Lower leg skin (tissue), 4 donors: ENCODE measurements around the gene ST3GAL4. TPM values are rescaled to one million over a fixed set of nuclear protein-coding genes. Genes with fewer than 3 reads are reported as not detected.
A peak's percentile ranks its signal among the peaks of the same experiment; 100 is the strongest.

ENCODE experiments used
- DNase-seq, 2 donors: peaks; one replicate each; pipeline ENCODE4 v3.0.0-alpha.2; 2019; ENCODE audit warnings: low spot score in 2 of 2
- H3K4me3 ChIP-seq: fragments of 200-600 bp; sonication (generic); 2 replicates; pipeline ENCODE4 v1.5.1; 2017; ENCODE audit warnings: mild to moderate bottlenecking, low read depth; ENCODE audit not compliant: poor library complexity, severe bottlenecking
- CTCF ChIP-seq, 3 donors: fragments of 450-650 bp; IDR thresholded peaks; one replicate each; pipeline ENCODE4 v1.5.1; 2016; ENCODE audit warnings: antibody characterized with exemption in 3 of 3, mild to moderate bottlenecking in 3 of 3, moderate library complexity in 2 of 3
- POLR2A ChIP-seq, 2 donors: fragments of 450-650 bp; IDR thresholded peaks; one replicate each; pipeline ENCODE4 v1.6.1; 2016 to 2017; ENCODE audit warnings: antibody characterized with exemption in 2 of 2, mild to moderate bottlenecking in 1 of 2, moderate library complexity in 1 of 2
- WGBS, 2 donors: methylation state at CpG; one replicate each; pipeline ENCODE4 v1.1.5; 2018; 5-methylcytosine and 5-hydroxymethylcytosine counted together
- intact Hi-C: fragments of 100-400 bp; cut with DNase I; formaldehyde crosslinking; loops from one replicate; pipeline ENCODE4 v1.15.0; 2023; ENCODE audit warnings: low total_unique reads
- total RNA-seq, 4 donors: library from RNA; depleted of rRNA; stranded (reverse); fragments of >200 nt; gene quantifications; one replicate each; pipeline ENCODE4 v1.1.0, GENCODE V29; 2016

ST3GAL4 gene
- total RNA-seq, 4 donors from 2014 or later: 12.6 to 27.0 (median 17.1) TPM

GRCh38 chr11:126317756-126318573 lies 37.5 kb upstream of the ST3GAL4 start:
- WGBS, 2 donors: 12 to 15% methylated on average over 14 of the region's 14 CpGs
- peak; percentile 76 to 95 for DNase-seq
- TF ChIP-seq CTCF (IDR thresholded peaks at IDR 0.05) (no peak), POLR2A (IDR thresholded peaks at IDR 0.05) (no peak)
- no peak overlapping the region for H3K4me3 ChIP-seq
- intact Hi-C loops: no loop called here

- H3K4me3 ChIP-seq: no peak overlapping the region
- intact Hi-C loops: no loop called here
- peak in 1 of 2 donors; percentile 68 for DNase-seq
- WGBS, 2 donors: 14 to 21% methylated on average over 7 to 9 of the region's 9 CpGs
- TF ChIP-seq CTCF (IDR thresholded peaks at IDR 0.05): no peak
- no peak for TF ChIP-seq POLR2A (IDR thresholded peaks at IDR 0.05)
Observed at GRCh38 chr11:126318574-126319373, 36.7 kb upstream of the ST3GAL4 start.

GRCh38 chr11:126319374-126319740 lies 36.1 kb upstream of the ST3GAL4 start:
- intact Hi-C loops: no loop called here
- no peak for DNase-seq
- 38 to 41% methylated on average over 5 of the region's 5 CpGs for WGBS, 2 donors
- TF ChIP-seq CTCF (IDR thresholded peaks at IDR 0.05) (no peak), POLR2A (IDR thresholded peaks at IDR 0.05) (no peak)
- H3K4me3 ChIP-seq: no peak overlapping the region

GRCh38 chr11:126322996-126323395 lies 32.5 kb upstream of the ST3GAL4 start:
- no peak for TF ChIP-seq POLR2A (IDR thresholded peaks at IDR 0.05)
- TF ChIP-seq CTCF (IDR thresholded peaks at IDR 0.05): no peak
- no peak overlapping the region for H3K4me3 ChIP-seq
- intact Hi-C loops: no loop called here
- 94 to 95% methylated on average over 3 of the region's 3 CpGs for WGBS, 2 donors
- no peak for DNase-seq

- no peak for DNase-seq
- no peak overlapping the region for H3K4me3 ChIP-seq
- intact Hi-C loops: no loop called here
- TF ChIP-seq CTCF (IDR thresholded peaks at IDR 0.05): no peak
- no peak for TF ChIP-seq POLR2A (IDR thresholded peaks at IDR 0.05)
- 90 to 94% methylated on average over 17 of the region's 17 CpGs for WGBS, 2 donors
Observed at GRCh38 chr11:126327281-126328000, 28.0 kb upstream of the ST3GAL4 start.
